Loucy (cell line): Measurements from ENCODE around the gene TNFRSF1B.

Experiments used
- H2AFZ ChIP-seq: fragments of 200-600 bp; sonication (generic); 2 replicates; pipeline ENCODE4 v1.6.0; 2016; ENCODE audit warnings: antibody characterized with exemption, mild to moderate bottlenecking, low read length, moderate library complexity
- H3F3A ChIP-seq: fragments of 200-600 bp; 2 replicates; pipeline ENCODE4 v1.6.0; 2016; ENCODE audit warnings: antibody characterized with exemption, low read depth, mild to moderate bottlenecking
- H3K27me3 ChIP-seq: fragments of 200-600 bp; sonication (generic); 2 replicates; pipeline ENCODE4 v1.6.1; 2014; ENCODE audit warnings: low read length, mild to moderate bottlenecking; ENCODE audit not compliant: insufficient read depth, poor library complexity, severe bottlenecking
- H3K36me3 ChIP-seq: fragments of 200-600 bp; sonication (generic); 2 replicates; pipeline ENCODE4 v1.6.1; 2016; ENCODE audit warnings: low read length; ENCODE audit not compliant: insufficient read depth
- H3K4me1 ChIP-seq: fragments of 200-600 bp; sonication (generic); 2 replicates; pipeline ENCODE4 v1.5.1; 2014; ENCODE audit warnings: low read length, mild to moderate bottlenecking; ENCODE audit not compliant: insufficient read depth, poor library complexity, severe bottlenecking
- H3K4me2 ChIP-seq: fragments of 200-600 bp; sonication (generic); 2 replicates; pipeline ENCODE4 v1.6.0; 2014; ENCODE audit warnings: antibody characterized with exemption, low read length, low read depth, mild to moderate bottlenecking; ENCODE audit not compliant: poor library complexity, severe bottlenecking
- H3K4me3 ChIP-seq: fragments of 200-600 bp; sonication (generic); 2 replicates; pipeline ENCODE4 v1.5.1; 2014; ENCODE audit warnings: low read length, mild to moderate bottlenecking, mixed read lengths; ENCODE audit not compliant: poor library complexity, severe bottlenecking
- H3K79me2 ChIP-seq: fragments of 200-600 bp; sonication (generic); 2 replicates; pipeline ENCODE4 v1.6.1; 2014; ENCODE audit warnings: low read length; ENCODE audit not compliant: insufficient read depth
- H3K9ac ChIP-seq: fragments of 200-600 bp; sonication (generic); 2 replicates; pipeline ENCODE4 v1.6.0; 2014; ENCODE audit warnings: mild to moderate bottlenecking, low read depth, low read length, moderate library complexity; ENCODE audit not compliant: poor library complexity, severe bottlenecking
- H3K9me2 ChIP-seq: fragments of 200-600 bp; sonication (generic); replicated peaks from 2 replicates; pipeline ENCODE4 v1.6.1; 2016; ENCODE audit warnings: low read depth, low read length, mixed read lengths
- H3K9me3 ChIP-seq: fragments of 200-600 bp; sonication (generic); 2 replicates; pipeline ENCODE4 v1.6.1; 2014; ENCODE audit warnings: mild to moderate bottlenecking, antibody characterized with exemption, low read length, low read depth; ENCODE audit not compliant: insufficient read depth
- H4K20me1 ChIP-seq: fragments of 200-600 bp; sonication (generic); 2 replicates; pipeline ENCODE4 v1.6.0; 2014; ENCODE audit warnings: antibody characterized with exemption, low read length, mild to moderate bottlenecking; ENCODE audit not compliant: insufficient read depth, poor library complexity, severe bottlenecking
- EZH2phosphoT487 ChIP-seq: fragments of 200-600 bp; IDR thresholded peaks from 2 replicates; pipeline ENCODE4 v1.6.1; 2018; ENCODE audit warnings: antibody characterized with exemption, mild to moderate bottlenecking, moderate library complexity, borderline replicate concordance
- TF ChIP-seq, protein P1 (sequence below): fragments of 200-600 bp; sonication (generic); conservative IDR thresholded peaks from 2 replicates; pipeline ENCODE4 v1.5.1; 2014; ENCODE audit warnings: mild to moderate bottlenecking, antibody characterized with exemption, low read length

The TNFRSF1B gene

DNA sequence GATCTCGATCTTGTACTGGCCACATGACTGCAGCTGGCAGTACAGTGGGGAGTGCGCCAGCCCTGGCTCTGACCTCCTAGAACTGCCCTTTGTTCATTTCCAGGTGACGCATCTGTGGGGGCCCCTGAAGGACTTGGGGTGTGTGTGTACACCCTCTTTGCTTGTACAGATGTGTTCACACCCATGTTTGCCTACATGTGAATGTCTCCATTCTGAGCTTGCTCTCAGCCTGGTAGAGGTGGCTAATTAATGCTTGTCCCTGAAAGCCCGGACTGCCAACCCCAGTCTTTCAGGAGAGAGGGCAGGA lies 19.8 kb downstream of the TNFRSF1B start:
- Histone ChIP-seq H3K27me3 (no peaks in the 10 kb centered on the region), H3F3A (no peaks in the 10 kb centered on the region), H3K4me2 (no peak overlapping the region), H3K36me3 (peaks cover 13% of the 10 kb centered on the region; the same call in 1 of the 2 replicates), H2AFZ (no peak overlapping the region), H3K9ac (no peak overlapping the region), H3K9me3 (no peaks in the 10 kb centered on the region), H3K79me2 (peaks cover 14% of the 10 kb centered on the region; the same call in 1 of the 2 replicates), H4K20me1 (no peaks in the 10 kb centered on the region), H3K9me2 (no peaks in the 10 kb centered on the region), H3K4me1 (no peaks in the 10 kb centered on the region), H3K4me3 (no peak overlapping the region)
- no peak for TF ChIP-seq EZH2phosphoT487
- TF ChIP-seq, protein P1, sequence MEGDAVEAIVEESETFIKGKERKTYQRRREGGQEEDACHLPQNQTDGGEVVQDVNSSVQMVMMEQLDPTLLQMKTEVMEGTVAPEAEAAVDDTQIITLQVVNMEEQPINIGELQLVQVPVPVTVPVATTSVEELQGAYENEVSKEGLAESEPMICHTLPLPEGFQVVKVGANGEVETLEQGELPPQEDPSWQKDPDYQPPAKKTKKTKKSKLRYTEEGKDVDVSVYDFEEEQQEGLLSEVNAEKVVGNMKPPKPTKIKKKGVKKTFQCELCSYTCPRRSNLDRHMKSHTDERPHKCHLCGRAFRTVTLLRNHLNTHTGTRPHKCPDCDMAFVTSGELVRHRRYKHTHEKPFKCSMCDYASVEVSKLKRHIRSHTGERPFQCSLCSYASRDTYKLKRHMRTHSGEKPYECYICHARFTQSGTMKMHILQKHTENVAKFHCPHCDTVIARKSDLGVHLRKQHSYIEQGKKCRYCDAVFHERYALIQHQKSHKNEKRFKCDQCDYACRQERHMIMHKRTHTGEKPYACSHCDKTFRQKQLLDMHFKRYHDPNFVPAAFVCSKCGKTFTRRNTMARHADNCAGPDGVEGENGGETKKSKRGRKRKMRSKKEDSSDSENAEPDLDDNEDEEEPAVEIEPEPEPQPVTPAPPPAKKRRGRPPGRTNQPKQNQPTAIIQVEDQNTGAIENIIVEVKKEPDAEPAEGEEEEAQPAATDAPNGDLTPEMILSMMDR = no peak

DNA sequence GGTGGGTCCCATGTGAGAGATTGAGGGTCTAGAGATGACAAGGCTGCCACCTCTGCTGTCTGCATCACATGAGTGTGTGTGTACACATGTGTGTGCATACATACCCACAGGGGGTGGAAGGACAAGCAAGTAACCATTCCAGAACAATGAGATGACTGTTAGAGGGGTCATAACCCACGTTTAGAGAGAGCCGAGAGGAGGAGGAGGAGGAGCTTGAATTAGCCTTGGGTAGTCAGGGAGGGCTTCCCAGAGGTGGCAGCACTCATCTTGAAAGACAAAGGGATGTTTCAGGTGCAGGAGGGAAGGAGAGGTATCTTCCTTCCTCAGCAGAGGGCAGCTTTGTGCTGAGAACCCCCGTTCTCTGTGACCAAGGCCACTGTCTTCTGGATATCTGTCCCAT lies 21.3 kb downstream of the TNFRSF1B start:
- H3F3A ChIP-seq = no peaks in the 10 kb centered on the region
- peaks cover 28% of the 10 kb centered on the region; the same call in 1 of the 2 replicates for H3K36me3 ChIP-seq
- no peak overlapping the region for H3K4me3 ChIP-seq
- H2AFZ ChIP-seq = no peak overlapping the region
- no peaks in the 10 kb centered on the region for H3K9me2 ChIP-seq
- H3K9me3 ChIP-seq = no peaks in the 10 kb centered on the region
- H3K4me1 ChIP-seq = no peaks in the 10 kb centered on the region
- H3K4me2 ChIP-seq = no peak overlapping the region
- H4K20me1 ChIP-seq = no peaks in the 10 kb centered on the region
- peaks cover 14% of the 10 kb centered on the region; the same call in 1 of the 2 replicates for H3K79me2 ChIP-seq
- TF ChIP-seq, protein P1 = no peak
- no peak for TF ChIP-seq EZH2phosphoT487
- no peaks in the 10 kb centered on the region for H3K27me3 ChIP-seq
- no peak overlapping the region for H3K9ac ChIP-seq

DNA sequence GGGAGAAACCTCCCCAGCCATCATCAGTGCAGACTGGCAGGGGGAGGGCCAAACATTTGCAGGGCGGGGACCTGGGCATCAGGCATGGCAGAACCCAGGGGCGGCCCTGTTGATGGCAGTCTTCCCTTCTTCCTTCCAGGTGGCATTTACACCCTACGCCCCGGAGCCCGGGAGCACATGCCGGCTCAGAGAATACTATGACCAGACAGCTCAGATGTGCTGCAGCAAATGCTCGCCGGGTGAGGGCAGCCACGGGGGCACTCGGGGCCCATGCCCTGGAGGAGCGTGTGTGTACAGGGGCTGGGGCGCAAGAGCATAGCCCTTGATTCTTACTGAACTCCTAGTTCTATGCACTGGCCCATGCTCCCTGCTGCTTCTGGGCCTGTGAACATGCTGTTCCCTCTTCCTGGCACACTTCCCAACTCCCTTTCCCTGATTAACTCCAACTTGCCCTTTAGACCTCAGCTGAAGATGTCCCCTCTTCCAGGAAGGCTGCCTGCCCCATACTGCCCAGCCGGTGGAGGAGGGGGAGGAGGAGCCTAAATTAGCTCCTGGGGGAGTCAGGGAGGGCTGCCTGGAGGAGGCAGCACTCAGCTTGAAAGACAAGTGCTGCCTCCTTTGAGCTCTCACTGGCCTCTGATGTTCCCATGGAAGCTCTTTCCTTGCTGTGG lies 22.0 kb downstream of the TNFRSF1B start:
- Histone ChIP-seq H3K9me3 (no peaks in the 10 kb centered on the region), H3K4me1 (no peaks in the 10 kb centered on the region), H3K27me3 (no peaks in the 10 kb centered on the region), H3K9me2 (no peaks in the 10 kb centered on the region), H4K20me1 (no peaks in the 10 kb centered on the region), H2AFZ (no peak overlapping the region), H3K9ac (no peak overlapping the region), H3K36me3 (peaks cover 34% of the 10 kb centered on the region; the same call in 1 of the 2 replicates), H3K4me2 (no peak overlapping the region), H3K79me2 (peaks cover 13% of the 10 kb centered on the region; the same call in 1 of the 2 replicates), H3F3A (no peaks in the 10 kb centered on the region), H3K4me3 (no peak overlapping the region)
- TF ChIP-seq EZH2phosphoT487 = no peak
- TF ChIP-seq, protein P1 = no peak
